HG02759 (cell line): ENCODE results near the gene LRFN3.
A peak's percentile ranks its signal among the peaks of the same experiment; 100 is the strongest.
"Not testable (repeated sequence)": the region's sequence is repeated elsewhere in the genome, so short reads cannot be mapped to it uniquely, and the experiment has no call there.

Source experiments
- ATAC-seq: cut with Tn5 transposase; IDR thresholded peaks from one replicate; pipeline ENCODE4 v1.9.1; 2021; ENCODE audit warnings: mild to moderate bottlenecking, moderate library complexity; ENCODE audit not compliant: unreplicated experiment

The LRFN3 gene

DNA sequence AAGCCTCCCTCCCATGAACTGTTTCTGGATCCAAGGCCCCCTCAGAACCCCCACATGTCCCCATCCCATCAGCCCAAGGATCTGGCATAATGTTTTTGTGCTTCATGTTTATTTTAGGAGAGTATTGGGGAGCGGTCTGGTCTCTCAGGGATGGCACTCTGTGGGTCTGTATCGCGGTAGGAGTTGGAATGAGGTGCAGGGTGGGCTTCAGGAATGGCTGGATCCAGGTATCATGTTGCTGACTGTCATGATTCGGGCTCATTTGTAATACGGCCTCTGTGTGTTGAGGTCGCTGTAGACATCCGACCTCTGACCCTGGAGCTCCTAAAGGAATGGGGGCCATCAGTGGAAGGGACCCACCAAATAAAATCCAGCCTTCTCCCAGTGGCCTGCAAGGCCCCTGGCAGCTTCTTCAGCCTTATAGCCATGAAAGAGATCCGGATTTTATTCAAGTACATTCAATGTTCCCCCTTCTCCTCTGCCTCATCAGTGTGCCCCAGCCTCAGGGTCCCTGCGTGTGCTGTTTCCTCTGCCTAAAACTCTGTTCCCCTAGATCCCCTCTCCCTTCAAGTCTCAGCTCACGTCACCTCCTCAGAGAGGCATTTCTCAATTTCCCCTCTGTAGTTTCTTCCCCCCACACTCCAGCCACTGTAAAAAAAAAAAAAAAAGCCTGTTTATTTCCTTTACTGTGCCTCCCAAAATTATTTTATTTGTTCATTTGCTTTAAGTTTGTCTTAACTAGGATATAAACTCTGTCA lies 31.7 kb upstream of the LRFN3 start:
- ATAC-seq, result no peak

GRCh38 chr19:35905178-35905727 lies 30.9 kb upstream of the LRFN3 start:
- no peak for ATAC-seq

DNA sequence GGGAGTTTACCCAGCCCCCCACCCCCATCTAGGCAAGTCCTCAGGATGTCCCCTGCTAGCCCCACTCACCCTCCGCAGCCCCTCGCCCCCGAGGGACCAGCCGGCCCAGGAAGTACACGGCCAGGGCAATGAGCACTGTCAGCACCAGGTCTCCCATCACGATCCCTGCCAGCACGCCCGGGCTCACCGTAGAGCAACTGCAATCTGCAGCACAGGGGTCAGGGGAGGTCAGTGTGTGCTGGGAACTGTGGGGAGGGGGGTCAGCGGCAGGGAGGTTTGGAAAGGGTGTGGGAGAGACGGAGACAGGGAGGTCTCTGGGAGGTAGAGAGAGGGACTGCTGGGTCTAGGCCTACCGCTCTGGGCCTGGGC lies 28.8 kb upstream of the LRFN3 start:
- no peak for ATAC-seq

DNA sequence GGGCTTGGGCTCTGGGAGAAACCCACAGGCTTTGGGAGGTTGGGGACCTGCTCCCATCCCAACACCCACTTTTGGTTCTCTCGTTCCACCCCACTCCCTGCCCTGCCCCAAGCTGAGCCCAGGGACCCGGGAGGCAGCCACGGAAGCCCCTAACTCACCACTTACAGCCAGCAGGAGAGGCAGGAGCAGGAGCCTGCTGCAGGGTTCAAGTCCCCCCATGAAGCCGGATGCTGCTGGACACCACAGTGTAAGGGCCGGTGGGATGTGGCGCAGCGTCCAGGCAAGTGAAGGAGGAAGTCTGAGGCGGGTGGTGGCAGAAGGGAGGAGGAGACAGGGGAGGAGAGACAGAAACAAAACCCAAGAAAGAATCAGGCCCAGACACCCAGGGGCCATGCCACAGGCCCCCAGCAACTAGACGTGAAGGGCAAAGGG lies 28.1 kb upstream of the LRFN3 start, which contains the start of gene TYROBP:
Gene TYROBP (minus strand): TSS at position 286 of the 432 bp plus-strand sequence. CDS start 67 bp downstream, at position 219.
- no peak for ATAC-seq

- peak; percentile 50 for ATAC-seq
Observed at GRCh38 chr19:35908973-35909683, 27.0 kb upstream of the LRFN3 start.

DNA sequence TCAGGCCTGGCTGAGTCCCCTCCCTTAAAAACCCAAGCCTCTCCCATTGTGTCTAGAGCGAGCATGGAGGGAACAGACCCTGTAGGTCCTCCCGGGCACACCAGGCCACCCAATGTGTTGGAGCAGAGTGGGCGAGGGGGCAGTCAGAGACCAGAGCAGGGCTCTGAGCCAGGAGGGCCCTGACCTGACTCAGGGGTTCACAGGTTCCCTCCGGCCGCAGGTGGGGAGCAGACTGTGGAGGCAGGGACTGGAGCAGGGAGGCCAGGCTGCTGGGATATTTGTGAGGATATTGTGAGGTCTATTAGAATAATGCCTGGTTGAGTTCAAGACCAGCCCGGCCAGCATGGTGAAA lies 26.5 kb upstream of the LRFN3 start:
- ATAC-seq, result no peak

- not testable (repeated sequence) for ATAC-seq
Observed at GRCh38 chr19:35910355-35910754, 25.8 kb upstream of the LRFN3 start.

DNA sequence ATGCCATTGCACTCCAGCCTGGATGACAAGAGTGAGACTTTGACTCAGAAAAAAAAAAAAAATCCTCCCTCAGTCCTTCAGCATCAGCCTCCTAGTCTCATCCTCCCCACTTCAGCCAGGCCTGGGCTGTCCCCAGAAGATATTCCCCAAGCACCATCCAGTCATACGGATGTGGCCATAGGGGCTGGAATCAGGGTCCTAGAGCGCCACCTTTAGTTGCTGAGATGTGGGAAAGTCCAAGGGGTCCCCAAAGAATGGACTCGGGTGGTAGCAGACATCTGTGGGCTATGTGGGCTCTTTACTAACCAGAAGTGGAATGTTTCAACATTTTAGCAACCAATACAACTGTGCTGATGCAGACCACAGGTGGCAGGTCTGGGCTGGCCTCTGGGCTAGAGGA lies 25.0 kb upstream of the LRFN3 start:
- no peak for ATAC-seq

DNA sequence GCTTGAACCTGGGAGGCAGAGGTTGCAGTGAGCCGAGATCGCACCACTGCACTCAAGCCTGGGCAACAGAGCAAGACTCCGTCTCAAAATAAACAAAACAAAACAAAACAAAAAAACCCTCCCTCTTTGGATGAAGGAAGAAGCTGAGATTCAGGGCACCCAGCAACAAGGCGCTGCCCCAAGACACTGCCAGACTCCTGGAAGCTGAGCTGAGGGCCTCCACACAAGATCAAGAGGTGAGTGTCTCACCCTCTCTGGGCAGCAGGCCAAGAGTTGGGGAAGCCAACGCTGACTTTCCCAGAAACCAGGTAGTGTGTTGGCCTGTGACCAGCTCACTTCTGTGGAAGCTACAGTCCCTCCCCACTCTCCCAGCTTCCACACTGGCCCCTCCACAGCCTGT lies 24.4 kb upstream of the LRFN3 start:
- ATAC-seq, result no peak

GRCh38 chr19:35913589-35913988 lies 22.6 kb upstream of the LRFN3 start:
- ATAC-seq, result no peak

GRCh38 chr19:35915443-35915842 lies 20.7 kb upstream of the LRFN3 start:
- no peak for ATAC-seq

- no peak for ATAC-seq
Observed at GRCh38 chr19:35919306-35919705, 16.9 kb upstream of the LRFN3 start.

DNA sequence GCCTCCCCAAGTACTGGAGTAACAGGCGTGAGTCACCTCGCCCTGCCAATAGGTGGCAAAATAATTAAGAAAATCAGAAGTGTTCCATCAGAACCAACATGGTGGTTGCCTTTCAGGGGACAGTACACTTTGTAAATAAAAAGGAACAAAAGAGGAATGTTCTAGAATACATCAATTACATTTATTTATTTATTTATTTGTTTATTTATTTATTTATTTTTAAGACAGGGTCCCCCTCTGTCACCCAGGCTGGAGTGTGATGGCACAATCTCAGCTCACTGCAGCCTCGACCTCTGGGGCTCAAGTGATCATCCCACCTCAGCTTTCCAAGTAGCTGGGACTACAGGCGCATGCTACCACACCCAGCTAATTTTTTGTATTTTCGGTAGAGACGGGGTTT lies 15.2 kb upstream of the LRFN3 start:
- no peak for ATAC-seq

GRCh38 chr19:35925501-35925900 lies 10.7 kb upstream of the LRFN3 start:
- ATAC-seq, result no peak

DNA sequence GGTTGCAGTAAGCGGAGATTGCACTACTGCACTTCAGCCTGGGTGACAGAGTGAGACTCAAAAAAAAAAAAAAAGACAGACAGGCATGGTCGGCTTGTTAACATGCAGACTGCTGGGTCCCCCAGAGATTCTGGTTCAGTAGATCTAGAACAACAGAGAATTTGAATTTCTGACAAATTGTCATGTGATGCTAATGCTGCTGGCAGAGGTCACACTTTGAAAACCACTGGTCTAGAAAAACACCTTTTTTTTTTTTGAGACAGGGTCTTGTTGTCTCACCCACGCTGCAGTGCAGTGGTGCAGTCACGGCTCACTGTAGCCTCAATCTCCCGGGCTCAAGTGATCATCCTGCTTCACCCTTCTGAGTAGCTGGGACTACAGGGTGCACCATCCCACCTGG lies 7.7 kb upstream of the LRFN3 start:
- ATAC-seq, result no peak

GRCh38 chr19:35929876-35930275 lies 6.3 kb upstream of the LRFN3 start:
- no peak for ATAC-seq

GRCh38 chr19:35931161-35931873 lies 4.9 kb upstream of the LRFN3 start:
- peak; percentile 95 for ATAC-seq

- no peak for ATAC-seq
Observed at GRCh38 chr19:35931874-35932202, 4.3 kb upstream of the LRFN3 start.

GRCh38 chr19:35932291-35932936 lies 3.8 kb upstream of the LRFN3 start:
- ATAC-seq, result no peak

DNA sequence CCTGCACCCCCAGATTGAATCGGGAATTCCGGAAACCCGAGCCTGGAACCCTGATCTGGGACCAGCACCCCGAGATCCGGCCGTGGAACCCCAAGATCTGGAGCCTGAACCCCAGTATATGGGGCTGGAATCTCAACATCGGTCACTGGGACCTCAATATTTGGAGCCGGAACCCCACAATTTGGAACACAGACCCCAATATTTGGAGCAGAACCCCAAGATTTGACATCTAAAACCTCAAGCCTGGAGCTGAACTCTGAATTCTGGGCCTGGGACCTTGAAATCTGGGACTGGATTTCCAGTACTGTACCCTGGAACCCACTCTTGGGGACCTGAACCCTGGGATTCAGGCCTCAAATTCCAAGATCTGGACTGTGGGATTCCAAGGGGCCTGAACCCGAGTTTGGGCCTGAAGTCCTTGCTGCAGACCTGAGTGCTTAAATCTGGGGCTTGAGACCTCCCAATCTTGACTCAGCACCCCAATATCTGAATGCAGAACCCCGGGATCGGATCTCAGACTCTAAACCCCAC lies 629 bp downstream of the LRFN3 start:
- ATAC-seq, result no peak
